PFSK-1 (cell line): Measurements from ENCODE around the gene CELF4.

Experiments
- FOXP2 ChIP-seq: optimal IDR thresholded peaks from 2 replicates; pipeline ENCODE3; 2011; ENCODE audit warnings: borderline replicate concordance, control low read depth, inconsistent platforms; ENCODE audit not compliant: insufficient read depth; ENCODE audit errors: extremely low read length, extremely low read depth
- POLR2AphosphoS5 ChIP-seq: IDR thresholded peaks from 2 replicates; pipeline ENCODE4 v1.6.1; 2012; ENCODE audit warnings: low read depth, mild to moderate bottlenecking, control low read depth, low read length, moderate library complexity
- REST ChIP-seq, 2 experiments: IDR thresholded peaks; 2 replicates each; pipeline versions ENCODE4 v1.6.1 to v1.8.0; 2011 to 2012; ENCODE audit warnings: low read depth in 2 of 2, low read length in 2 of 2, control low read depth in 1 of 2, inconsistent platforms in 1 of 2, mild to moderate bottlenecking in 1 of 2, moderate library complexity in 1 of 2; ENCODE audit not compliant: insufficient read depth in 1 of 2
- SIN3A ChIP-seq: IDR thresholded peaks from 2 replicates; pipeline ENCODE4 v1.6.1; 2012; ENCODE audit warnings: mild to moderate bottlenecking, low read length, moderate library complexity, borderline replicate concordance; ENCODE audit not compliant: insufficient read depth
- TAF1 ChIP-seq: IDR thresholded peaks from 2 replicates; pipeline ENCODE4 v1.6.1; 2012; ENCODE audit warnings: low read length, control low read depth, borderline replicate concordance; ENCODE audit not compliant: insufficient read depth

The CELF4 gene

GRCh38 chr18:37398248-37398920 is 167.2 kb downstream of the CELF4 start:
- TF ChIP-seq FOXP2, result no peak
- no peak for TF ChIP-seq POLR2AphosphoS5
- no peak for TF ChIP-seq TAF1
- no peak for TF ChIP-seq SIN3A
- TF ChIP-seq REST (IDR thresholded peaks at IDR 0.05; ENCODE audit: insufficient read depth in 1 of 2, low read depth in 2 of 2, low read length in 2 of 2), result no peak

- TF ChIP-seq TAF1, result no peak
- no peak for TF ChIP-seq REST (IDR thresholded peaks at IDR 0.05; ENCODE audit: insufficient read depth in 1 of 2, low read depth in 2 of 2, low read length in 2 of 2)
- TF ChIP-seq FOXP2, result no peak
These were observed 167.8 kb downstream of the CELF4 start for GRCh38 chr18:37397814-37398213.

- TF ChIP-seq TAF1, result no peak
- no peak for TF ChIP-seq POLR2AphosphoS5
- no peak for TF ChIP-seq REST (IDR thresholded peaks at IDR 0.05; ENCODE audit: insufficient read depth in 1 of 2, low read depth in 2 of 2, low read length in 2 of 2)
- TF ChIP-seq FOXP2, result no peak
- no peak for TF ChIP-seq SIN3A
These were observed 168.5 kb downstream of the CELF4 start for GRCh38 chr18:37396971-37397720.

- TF ChIP-seq FOXP2, result no peak
- no peak for TF ChIP-seq REST (IDR thresholded peaks at IDR 0.05; ENCODE audit: insufficient read depth in 1 of 2, low read depth in 2 of 2, low read length in 2 of 2)
These were observed 170.0 kb downstream of the CELF4 start for GRCh38 chr18:37395631-37396030.

- TF ChIP-seq FOXP2, result no peak
- TF ChIP-seq REST (IDR thresholded peaks at IDR 0.05; ENCODE audit: insufficient read depth in 1 of 2, low read depth in 2 of 2, low read length in 2 of 2), result no peak
- no peak for TF ChIP-seq SIN3A
- TF ChIP-seq TAF1, result no peak
- TF ChIP-seq POLR2AphosphoS5, result no peak
These were observed 170.5 kb downstream of the CELF4 start for GRCh38 chr18:37395138-37395537.
